GM18868 (cell line): Measurements from ENCODE around the gene EPYC.

ENCODE experiments used
- ATAC-seq: cut with Tn5 transposase; IDR thresholded peaks from one replicate; pipeline ENCODE4 v1.9.1; 2021; ENCODE audit warnings: mild to moderate bottlenecking, moderate library complexity; ENCODE audit not compliant: unreplicated experiment

EPYC gene

GRCh38 chr12:91004872-91005271 lies at the start of gene EPYC:
Gene EPYC, minus strand, starts transcription at chr12:91004972. Its CDS starts 2,407 bp downstream, at chr12:91002565.
- ATAC-seq, result no peak

- ATAC-seq, result no peak
Measured at GRCh38 chr12:91053951-91054715, 49.4 kb upstream of the EPYC start.

- no peak for ATAC-seq
Measured at GRCh38 chr12:91052026-91052425, 47.3 kb upstream of the EPYC start.

GRCh38 chr12:91044586-91044985 lies 39.8 kb upstream of the EPYC start:
- no peak for ATAC-seq

GRCh38 chr12:91043408-91043807 lies 38.6 kb upstream of the EPYC start:
- no peak for ATAC-seq

GRCh38 chr12:91040096-91040755 lies 35.5 kb upstream of the EPYC start:
- ATAC-seq, result no peak

GRCh38 chr12:91037276-91037675 lies 32.5 kb upstream of the EPYC start:
- no peak for ATAC-seq

- ATAC-seq, result no peak
Measured at GRCh38 chr12:91033251-91033650, 28.5 kb upstream of the EPYC start.

GRCh38 chr12:91023326-91024004 lies 18.7 kb upstream of the EPYC start:
- peak; percentile 85 for ATAC-seq

GRCh38 chr12:91021076-91021475 lies 16.3 kb upstream of the EPYC start:
- no peak for ATAC-seq

GRCh38 chr12:91019455-91019854 lies 14.7 kb upstream of the EPYC start:
- ATAC-seq, result no peak

- no peak for ATAC-seq
Measured at GRCh38 chr12:91017511-91018263, 12.9 kb upstream of the EPYC start.

GRCh38 chr12:91017043-91017442 lies 12.3 kb upstream of the EPYC start:
- no peak for ATAC-seq

GRCh38 chr12:91009319-91009950 lies 4.7 kb upstream of the EPYC start:
- peak; percentile 92 for ATAC-seq

GRCh38 chr12:91007531-91008290 lies 2.9 kb upstream of the EPYC start:
- ATAC-seq, result peak; percentile 67

GRCh38 chr12:91003737-91004136 lies 1.0 kb downstream of the EPYC start:
- ATAC-seq, result no peak

GRCh38 chr12:91001306-91001705 lies 3.5 kb downstream of the EPYC start:
- ATAC-seq, result no peak

- ATAC-seq, result no peak
Measured at GRCh38 chr12:90999966-91000365, 4.8 kb downstream of the EPYC start.

- ATAC-seq, result no peak
Measured at GRCh38 chr12:90999527-90999926, 5.2 kb downstream of the EPYC start.

- no peak for ATAC-seq
Measured at GRCh38 chr12:90995010-90995409, 9.8 kb downstream of the EPYC start.
